Esophagus mucosa (tissue), 1 donor: ENCODE results near the gene ITM2A. TPM values are rescaled to one million over a fixed set of nuclear protein-coding genes. Genes with fewer than 3 reads are reported as not detected.

Experiments
- total RNA-seq: library from RNA; stranded (reverse); gene quantifications from one replicate; pipeline ENCODE4 v1.2.4, GENCODE V29; 2023
- donor health status: DM: yes; HTN: yes; CAD: no.

Gene ITM2A
- total RNA-seq, 1 donor from 2014 or later, result 13.8 TPM

Other genes with a start within 250 kb of the ITM2A start
- 0.12 TPM for gene GPR174, start 222.6 kb downstream of the ITM2A start, total RNA-seq